ENCODE data around the gene SERTM1.

The SERTM1 gene

DNA sequence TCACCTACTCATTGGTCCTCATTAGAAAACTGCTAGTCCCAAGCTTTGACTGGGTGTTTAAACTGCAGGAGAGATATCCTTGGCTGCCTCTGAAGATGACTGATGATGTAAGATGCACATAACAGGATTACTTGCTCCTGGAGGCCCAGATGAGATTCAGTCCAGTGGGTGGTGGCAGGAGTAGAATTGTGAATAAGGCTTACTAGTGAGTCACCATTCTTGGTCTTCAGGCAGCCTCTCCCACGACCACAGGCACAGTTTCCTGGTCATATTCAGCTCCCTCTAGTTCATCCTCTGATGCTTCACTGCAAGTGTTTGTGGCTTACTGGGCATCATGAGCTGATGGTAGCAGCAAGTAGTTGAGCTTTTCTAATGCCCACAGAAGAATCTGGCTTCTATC, 12.1 kb downstream of the SERTM1 start:
- no peak for ATAC-seq
- TF ChIP-seq SNAI2 (CRISPR knock-in tag; IDR thresholded peaks at IDR 0.05) (no peak), ZFP30 (CRISPR knock-in tag; IDR thresholded peaks at IDR 0.05) (no peak), CSDC2 (CRISPR knock-in tag; IDR thresholded peaks at IDR 0.05) (no peak), TCF4 (CRISPR knock-in tag; IDR thresholded peaks at IDR 0.05; ENCODE audit: borderline replicate concordance) (no peak), ZNF8 (CRISPR knock-in tag; IDR thresholded peaks at IDR 0.05) (no peak), ZNF565 (CRISPR knock-in tag; conservative IDR thresholded peaks at IDR 0.05; ENCODE audit: low read depth) (no peak)
- TF ChIP-seq, protein P1, sequence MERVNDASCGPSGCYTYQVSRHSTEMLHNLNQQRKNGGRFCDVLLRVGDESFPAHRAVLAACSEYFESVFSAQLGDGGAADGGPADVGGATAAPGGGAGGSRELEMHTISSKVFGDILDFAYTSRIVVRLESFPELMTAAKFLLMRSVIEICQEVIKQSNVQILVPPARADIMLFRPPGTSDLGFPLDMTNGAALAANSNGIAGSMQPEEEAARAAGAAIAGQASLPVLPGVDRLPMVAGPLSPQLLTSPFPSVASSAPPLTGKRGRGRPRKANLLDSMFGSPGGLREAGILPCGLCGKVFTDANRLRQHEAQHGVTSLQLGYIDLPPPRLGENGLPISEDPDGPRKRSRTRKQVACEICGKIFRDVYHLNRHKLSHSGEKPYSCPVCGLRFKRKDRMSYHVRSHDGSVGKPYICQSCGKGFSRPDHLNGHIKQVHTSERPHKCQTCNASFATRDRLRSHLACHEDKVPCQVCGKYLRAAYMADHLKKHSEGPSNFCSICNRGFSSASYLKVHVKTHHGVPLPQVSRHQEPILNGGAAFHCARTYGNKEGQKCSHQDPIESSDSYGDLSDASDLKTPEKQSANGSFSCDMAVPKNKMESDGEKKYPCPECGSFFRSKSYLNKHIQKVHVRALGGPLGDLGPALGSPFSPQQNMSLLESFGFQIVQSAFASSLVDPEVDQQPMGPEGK (CRISPR knock-in tag; IDR thresholded peaks at IDR 0.05; ENCODE audit: borderline replicate concordance): no peak
- TF ChIP-seq, protein P2, sequence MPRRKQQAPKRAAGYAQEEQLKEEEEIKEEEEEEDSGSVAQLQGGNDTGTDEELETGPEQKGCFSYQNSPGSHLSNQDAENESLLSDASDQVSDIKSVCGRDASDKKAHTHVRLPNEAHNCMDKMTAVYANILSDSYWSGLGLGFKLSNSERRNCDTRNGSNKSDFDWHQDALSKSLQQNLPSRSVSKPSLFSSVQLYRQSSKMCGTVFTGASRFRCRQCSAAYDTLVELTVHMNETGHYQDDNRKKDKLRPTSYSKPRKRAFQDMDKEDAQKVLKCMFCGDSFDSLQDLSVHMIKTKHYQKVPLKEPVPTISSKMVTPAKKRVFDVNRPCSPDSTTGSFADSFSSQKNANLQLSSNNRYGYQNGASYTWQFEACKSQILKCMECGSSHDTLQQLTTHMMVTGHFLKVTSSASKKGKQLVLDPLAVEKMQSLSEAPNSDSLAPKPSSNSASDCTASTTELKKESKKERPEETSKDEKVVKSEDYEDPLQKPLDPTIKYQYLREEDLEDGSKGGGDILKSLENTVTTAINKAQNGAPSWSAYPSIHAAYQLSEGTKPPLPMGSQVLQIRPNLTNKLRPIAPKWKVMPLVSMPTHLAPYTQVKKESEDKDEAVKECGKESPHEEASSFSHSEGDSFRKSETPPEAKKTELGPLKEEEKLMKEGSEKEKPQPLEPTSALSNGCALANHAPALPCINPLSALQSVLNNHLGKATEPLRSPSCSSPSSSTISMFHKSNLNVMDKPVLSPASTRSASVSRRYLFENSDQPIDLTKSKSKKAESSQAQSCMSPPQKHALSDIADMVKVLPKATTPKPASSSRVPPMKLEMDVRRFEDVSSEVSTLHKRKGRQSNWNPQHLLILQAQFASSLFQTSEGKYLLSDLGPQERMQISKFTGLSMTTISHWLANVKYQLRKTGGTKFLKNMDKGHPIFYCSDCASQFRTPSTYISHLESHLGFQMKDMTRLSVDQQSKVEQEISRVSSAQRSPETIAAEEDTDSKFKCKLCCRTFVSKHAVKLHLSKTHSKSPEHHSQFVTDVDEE (CRISPR knock-in tag; IDR thresholded peaks at IDR 0.05): no peak

DNA sequence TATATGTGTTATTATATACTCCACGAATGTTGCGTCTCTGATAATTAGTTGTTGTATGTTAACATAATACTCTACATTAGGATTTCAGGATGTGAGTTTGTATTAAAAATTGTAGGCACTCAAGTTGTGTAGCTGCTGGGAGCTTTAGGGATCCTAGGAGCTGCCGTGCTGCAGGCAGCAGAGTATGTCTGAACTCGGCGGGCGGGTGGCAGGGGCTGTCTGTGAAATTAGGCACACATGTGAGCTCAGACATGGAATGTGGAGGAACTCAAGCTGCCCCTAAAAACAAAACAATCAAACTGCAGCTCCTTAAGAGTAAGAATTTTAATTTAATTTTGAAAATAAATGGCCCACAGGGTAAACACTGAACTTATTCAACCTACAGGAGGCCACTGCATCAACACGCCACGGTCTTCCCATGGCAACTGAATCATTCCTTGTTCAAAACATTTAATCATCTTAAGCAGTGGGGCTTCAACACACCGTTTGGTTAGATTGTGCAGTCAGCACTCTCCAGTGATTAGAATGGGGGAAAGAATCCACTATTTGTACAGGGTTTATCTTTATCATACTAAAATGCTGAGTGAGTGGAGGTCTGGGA, 22.7 kb downstream of the SERTM1 start:
- ATAC-seq: no peak
- TF ChIP-seq ISL1 (CRISPR knock-in tag; IDR thresholded peaks at IDR 0.05) (0 out of 2 replicates have a peak, but pooled peaks have one; percentile 7), RARB (CRISPR knock-in tag; IDR thresholded peaks at IDR 0.05) (no peak)

DNA sequence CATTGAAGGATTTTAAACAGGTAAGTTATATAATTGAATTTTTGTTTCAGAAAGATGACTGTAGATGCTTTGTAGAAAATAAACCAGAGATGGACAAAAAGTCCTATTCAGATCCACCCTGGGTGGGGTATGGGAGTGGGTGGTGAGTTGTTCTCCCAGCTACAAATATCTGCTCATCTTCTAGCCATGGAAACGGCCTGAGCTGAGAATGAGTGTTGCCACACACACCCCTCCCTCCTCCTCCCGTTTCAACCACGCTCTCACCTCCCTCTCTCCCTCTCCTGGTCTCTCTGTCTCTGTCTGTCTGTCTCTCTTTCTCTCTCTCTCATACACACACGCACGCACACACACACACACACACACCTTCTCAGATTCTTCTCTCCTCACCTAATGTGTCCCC, 26.4 kb downstream of the SERTM1 start:
- ATAC-seq: no peak
- no peak for TF ChIP-seq TOX (CRISPR knock-in tag; IDR thresholded peaks at IDR 0.05; ENCODE audit: borderline replicate concordance)
- no peak for TF ChIP-seq ZFP30 (CRISPR knock-in tag; IDR thresholded peaks at IDR 0.05)
- TF ChIP-seq ISL1 (CRISPR knock-in tag; IDR thresholded peaks at IDR 0.05): no peak
- TF ChIP-seq, protein P1 (CRISPR knock-in tag; IDR thresholded peaks at IDR 0.05; ENCODE audit: borderline replicate concordance): no peak
- TF ChIP-seq SNAI2 (CRISPR knock-in tag; IDR thresholded peaks at IDR 0.05): no peak
- no peak for TF ChIP-seq ZNF565 (CRISPR knock-in tag; conservative IDR thresholded peaks at IDR 0.05; ENCODE audit: low read depth)
- TF ChIP-seq ZNF70 (CRISPR knock-in tag; IDR thresholded peaks at IDR 0.05): no peak
- TF ChIP-seq CSDC2 (CRISPR knock-in tag; IDR thresholded peaks at IDR 0.05): no peak
- TF ChIP-seq, protein P3, sequence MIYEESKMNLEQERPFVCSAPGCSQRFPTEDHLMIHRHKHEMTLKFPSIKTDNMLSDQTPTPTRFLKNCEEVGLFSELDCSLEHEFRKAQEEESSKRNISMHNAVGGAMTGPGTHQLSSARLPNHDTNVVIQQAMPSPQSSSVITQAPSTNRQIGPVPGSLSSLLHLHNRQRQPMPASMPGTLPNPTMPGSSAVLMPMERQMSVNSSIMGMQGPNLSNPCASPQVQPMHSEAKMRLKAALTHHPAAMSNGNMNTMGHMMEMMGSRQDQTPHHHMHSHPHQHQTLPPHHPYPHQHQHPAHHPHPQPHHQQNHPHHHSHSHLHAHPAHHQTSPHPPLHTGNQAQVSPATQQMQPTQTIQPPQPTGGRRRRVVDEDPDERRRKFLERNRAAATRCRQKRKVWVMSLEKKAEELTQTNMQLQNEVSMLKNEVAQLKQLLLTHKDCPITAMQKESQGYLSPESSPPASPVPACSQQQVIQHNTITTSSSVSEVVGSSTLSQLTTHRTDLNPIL (CRISPR knock-in tag; IDR thresholded peaks at IDR 0.05; ENCODE audit: low read depth): no peak
- no peak for TF ChIP-seq BACH2 (CRISPR knock-in tag; IDR thresholded peaks at IDR 0.05; ENCODE audit: borderline replicate concordance)
- no peak for TF ChIP-seq PPARA (CRISPR knock-in tag; IDR thresholded peaks at IDR 0.05; ENCODE audit: borderline replicate concordance)
- TF ChIP-seq, protein P4, sequence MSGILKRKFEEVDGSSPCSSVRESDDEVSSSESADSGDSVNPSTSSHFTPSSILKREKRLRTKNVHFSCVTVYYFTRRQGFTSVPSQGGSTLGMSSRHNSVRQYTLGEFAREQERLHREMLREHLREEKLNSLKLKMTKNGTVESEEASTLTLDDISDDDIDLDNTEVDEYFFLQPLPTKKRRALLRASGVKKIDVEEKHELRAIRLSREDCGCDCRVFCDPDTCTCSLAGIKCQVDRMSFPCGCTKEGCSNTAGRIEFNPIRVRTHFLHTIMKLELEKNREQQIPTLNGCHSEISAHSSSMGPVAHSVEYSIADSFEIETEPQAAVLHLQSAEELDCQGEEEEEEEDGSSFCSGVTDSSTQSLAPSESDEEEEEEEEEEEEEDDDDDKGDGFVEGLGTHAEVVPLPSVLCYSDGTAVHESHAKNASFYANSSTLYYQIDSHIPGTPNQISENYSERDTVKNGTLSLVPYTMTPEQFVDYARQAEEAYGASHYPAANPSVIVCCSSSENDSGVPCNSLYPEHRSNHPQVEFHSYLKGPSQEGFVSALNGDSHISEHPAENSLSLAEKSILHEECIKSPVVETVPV (CRISPR knock-in tag; IDR thresholded peaks at IDR 0.05): no peak
- no peak for TF ChIP-seq ZNF8 (CRISPR knock-in tag; IDR thresholded peaks at IDR 0.05)
- no peak for TF ChIP-seq ZFP3 (CRISPR knock-in tag; IDR thresholded peaks at IDR 0.05)
- no peak for TF ChIP-seq TCF4 (CRISPR knock-in tag; IDR thresholded peaks at IDR 0.05; ENCODE audit: borderline replicate concordance)
- no peak for TF ChIP-seq OSR1 (CRISPR knock-in tag; IDR thresholded peaks at IDR 0.05)
- TF ChIP-seq GLIS3 (CRISPR knock-in tag; IDR thresholded peaks at IDR 0.05): no peak

All from SK-N-SH treated with all-trans-retinoic acid at 6 μM for 48 hours (cell line).